HS-27A (cell line): ENCODE data around the gene RHOD.

Experiments
- DNase-seq: peaks from one replicate; pipeline ENCODE4 v3.0.0-alpha.2; 2012; ENCODE audit warnings: low read depth, missing footprints

Gene RHOD

DNA sequence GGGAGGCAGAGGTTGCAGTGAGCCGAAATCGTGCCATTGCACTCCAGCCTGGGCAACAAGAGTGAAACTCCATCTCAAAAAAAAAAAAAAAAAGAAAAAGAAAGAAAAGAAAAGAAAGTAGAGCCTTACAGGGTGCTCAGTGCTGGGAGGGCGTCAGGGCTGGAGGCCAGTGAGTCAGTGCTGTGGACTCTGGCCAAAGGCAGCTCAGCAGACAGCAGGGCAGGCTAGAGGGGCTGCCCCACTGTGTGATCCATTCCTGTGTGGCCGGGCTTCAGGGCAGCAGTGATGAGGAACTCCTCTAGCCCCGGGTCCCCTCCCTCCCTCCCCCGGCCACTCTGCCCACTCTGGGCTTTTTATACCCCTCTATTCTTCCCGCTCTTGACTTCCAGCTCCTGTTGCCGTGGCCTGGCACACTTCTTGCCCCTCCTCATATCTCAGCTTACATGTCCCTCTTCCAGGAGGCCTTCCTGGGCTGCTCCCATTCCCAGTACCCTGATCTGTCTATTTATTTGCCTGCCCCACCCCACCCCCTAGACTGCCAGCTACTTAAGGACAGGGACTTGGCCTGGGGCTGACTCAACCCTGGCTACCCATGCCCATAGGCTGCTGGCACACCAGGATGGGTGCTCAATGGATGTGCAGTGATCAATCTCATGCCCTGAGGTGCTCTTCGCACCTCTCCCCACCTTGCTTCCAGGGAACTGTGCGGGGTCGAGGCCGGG lies 23.7 kb upstream of the RHOD start:
- DNase-seq, result peak; percentile 68

DNA sequence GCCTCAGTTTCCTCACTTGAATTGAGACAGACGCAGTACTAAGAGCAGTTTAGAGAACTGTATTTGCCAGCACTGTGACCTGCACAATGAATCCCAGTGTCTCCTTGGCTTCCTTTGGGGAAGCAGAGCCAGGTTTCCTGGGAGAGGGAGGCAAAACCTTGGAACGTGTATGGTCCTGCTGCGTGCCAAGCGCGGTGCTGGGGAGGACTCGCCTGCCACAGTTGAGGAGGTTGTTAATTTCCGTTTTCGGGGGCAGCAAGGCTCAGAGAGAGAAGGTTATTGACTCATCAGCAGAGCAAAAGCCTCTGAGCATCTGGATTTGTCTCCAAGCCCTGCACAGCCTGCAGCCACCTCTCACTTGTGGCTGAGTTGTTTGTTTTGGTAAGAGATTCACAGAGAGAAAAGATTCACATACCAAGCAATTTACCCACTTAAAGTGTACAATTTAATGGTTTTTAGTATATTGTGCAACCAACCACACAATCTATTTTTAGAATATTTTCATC lies 22.9 kb upstream of the RHOD start:
- DNase-seq, result no peak

DNA sequence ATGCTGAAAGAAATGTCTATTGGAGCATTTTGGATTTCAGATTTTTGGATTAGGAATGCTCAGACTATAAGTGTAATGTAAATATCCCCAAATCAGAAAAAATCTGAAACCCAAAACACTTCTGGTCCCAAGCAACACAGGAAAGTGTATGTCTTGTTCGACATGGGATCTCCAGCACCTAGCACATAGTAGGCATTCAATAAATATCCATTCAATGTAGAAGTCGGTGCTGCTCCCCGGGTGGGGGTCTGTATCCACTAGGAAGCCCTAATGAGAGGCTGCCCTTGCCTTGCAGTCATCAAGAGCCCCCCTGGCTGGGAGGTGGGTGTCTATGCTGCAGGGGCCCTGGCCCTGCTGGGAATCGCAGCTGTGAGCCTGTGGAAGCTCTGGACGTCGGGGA lies 22.3 kb upstream of the RHOD start:
- DNase-seq, result no peak

DNA sequence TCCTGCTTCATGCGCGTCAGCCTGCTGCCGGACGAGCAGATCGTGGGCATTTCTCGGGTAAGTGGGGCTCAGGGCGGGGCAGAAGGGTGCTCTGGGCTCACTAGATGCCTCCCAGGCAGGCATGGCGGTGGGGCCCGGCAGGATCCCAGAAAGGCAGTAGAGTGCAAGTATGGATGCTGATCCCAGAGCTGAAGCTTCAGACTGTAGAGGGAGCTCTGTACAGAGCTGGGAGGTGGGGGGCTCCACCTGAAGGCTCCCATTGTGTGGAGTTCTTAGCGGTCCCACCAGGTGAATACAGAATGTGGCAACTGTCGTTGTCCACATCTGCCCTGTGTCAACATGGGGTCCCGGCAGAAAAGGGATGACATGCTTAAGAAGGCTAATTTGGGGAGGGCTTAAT lies 16.5 kb upstream of the RHOD start:
- DNase-seq, result no peak

DNA sequence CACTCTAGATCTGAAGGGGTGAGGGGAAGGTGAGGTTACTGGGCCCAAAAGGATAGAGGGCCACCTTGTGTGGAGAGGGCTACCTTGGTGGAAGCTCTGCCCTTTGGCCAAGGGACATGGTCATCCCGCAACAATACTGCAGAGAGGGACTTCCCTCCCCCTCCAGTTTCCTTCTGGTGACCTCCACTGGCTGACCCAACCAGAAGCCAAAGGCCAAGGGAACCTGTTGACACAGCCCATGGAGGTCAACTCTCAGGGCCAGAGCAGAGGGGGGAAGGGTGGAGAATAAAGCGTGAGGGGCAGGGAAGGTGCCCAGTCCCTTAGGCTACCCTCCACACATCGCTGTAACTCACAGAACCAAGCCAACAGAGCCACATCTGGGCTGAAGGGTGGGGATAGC lies 15.0 kb upstream of the RHOD start:
- no peak for DNase-seq

DNA sequence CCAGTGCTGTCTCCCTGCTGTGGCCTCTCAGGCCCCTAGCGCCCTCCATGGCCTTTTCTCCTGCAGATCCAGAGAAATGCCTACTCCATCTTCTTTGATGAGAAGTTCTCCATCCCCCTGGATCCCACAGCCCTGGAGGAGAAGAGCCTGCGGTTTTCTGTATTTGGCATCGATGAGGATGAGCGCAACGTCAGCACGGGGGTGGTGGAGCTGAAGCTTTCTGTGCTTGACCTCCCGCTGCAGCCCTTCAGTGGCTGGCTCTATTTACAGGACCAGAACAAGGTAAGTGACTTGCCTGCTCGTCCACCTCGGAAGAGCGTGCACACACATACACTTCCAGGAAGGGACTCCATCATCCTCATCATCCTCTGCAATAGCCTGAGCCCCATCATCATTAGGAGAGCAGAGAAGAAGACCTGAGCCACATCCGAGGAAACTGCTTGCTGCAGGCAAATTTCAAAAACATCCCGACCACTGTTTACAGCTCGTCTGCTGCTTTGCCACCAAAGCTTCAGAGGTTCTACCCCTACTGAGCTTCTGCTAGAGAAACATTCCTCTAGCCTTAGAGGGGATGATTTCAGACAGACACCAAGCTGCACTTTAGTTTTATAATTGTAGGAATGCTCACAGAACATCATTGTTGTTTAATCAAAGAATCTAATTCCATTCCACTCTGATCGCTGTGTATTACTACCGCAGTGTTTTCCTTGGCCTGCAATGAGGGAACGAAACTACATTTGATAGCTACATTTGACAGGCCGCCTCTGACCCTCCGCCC lies 12.9 kb upstream of the RHOD start:
- DNase-seq, result no peak

DNA sequence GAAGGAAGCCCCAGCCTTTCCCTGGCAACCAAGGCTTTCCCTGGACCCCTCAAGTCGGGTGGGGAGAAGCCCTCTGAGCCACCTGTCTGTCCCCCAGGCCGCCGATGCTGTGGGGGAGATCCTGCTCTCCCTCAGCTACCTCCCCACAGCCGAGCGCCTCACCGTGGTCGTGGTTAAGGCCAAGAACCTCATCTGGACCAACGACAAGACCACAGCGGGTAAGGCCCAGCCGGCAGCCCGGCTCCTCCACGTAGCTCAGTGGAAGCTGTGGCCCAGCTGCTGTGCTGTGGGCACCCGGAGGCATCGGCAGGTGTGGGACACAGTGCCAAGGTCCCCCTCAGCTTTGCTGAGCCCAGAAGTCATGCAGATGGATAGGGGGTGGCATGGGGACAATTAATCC lies 12.2 kb upstream of the RHOD start:
- no peak for DNase-seq

DNA sequence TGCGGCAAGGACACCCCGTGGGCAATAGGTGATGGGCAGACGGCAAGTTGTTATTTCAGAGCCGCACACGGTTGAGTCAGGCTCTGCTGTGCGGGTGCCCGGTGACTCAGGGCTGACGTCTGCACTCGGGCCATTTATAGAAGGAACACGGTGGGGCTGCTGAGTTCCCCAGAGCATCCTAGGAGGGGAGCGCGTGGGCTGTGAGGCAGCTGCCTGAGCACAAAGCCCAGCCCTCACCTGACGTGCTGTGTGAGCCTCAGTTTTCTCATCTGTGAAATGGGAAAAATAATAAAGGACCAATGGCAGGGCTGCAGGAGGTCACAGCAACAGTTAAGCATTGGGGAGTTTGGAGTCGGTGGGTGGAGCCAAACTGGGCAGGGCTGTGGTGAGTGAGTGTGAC lies 11.3 kb upstream of the RHOD start:
- no peak for DNase-seq

DNA sequence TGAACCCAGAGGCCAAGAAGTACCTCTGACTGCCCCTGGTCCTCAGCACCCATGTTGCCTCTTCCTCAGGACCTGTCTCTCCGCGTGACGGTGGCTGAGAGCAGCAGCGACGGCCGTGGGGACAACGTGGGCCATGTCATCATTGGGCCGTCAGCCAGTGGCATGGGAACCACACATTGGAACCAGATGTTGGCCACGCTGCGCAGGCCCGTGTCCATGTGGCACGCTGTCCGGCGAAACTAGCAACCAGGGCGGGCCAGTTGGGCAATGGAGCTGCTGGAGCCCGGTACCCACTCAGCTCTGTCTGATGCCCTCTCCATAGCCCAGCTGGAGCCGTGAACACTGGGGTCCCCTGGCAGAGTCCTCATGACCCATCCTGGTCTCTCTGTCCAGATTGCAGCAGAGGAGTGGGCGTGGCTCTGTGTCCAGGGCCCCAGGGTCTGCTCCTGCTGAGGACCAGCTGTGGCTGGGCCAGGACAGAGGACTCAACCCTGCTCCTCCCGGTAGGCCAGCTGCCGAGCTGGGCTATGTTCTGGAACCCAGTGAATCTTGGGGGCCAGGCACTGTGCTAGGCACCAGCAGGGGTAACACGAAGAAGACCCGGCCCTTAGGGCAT lies 8.0 kb upstream of the RHOD start:
- no peak for DNase-seq

DNA sequence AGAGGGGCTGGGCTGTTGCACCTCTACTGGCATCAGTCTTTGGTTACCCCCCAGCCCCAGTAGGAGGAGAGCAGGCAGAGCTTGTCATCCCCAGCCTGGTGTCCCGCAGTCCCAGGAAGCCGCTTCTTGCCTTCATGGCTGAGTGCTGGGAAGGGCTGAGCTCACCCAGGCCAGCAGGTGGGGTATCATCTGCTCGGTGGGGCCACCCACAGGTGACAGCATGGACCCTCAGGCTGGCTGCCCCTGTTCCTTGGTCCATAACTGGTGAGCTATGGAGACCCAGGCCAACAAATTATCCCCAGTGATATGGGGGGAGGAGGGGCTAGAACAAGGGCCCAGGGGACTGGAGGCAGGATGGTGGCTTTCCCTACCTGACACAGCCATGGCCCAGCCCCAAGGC lies 6.5 kb upstream of the RHOD start:
- DNase-seq, result no peak

DNA sequence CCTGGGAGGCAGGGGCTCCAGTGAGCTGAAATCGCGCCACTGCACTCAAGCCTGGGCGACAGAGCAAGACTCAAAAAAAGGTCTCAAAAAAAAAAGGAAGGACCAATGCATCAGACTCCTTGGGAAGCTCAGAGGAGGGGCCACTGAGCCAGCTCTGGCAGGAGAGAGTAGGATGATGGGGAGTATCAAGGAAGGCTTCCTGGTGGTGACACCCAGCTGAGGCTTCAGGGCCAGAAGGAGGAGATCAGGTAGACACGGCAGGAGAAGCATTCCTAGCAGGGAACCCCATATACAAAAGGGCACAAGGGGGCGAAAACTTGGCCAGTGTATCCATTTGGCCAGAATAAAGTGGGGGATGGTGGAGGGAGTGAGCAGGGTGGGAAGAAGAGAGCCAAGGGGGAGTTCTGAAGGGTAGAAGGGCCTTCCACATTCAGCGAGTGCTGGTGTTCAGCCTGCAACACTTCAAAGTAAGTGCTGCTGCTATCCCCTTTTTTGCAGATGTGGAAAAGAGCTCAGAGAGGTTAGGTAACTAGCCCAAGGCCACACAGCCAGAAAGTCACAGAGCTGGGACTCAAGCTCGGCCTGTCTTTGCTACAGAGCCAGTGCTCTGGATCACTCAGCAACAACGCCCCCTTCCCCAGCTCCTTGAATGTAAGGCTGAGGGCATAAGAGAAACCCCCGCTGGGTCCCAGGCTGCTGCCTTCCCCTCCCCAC lies 5.3 kb upstream of the RHOD start:
- no peak for DNase-seq

DNA sequence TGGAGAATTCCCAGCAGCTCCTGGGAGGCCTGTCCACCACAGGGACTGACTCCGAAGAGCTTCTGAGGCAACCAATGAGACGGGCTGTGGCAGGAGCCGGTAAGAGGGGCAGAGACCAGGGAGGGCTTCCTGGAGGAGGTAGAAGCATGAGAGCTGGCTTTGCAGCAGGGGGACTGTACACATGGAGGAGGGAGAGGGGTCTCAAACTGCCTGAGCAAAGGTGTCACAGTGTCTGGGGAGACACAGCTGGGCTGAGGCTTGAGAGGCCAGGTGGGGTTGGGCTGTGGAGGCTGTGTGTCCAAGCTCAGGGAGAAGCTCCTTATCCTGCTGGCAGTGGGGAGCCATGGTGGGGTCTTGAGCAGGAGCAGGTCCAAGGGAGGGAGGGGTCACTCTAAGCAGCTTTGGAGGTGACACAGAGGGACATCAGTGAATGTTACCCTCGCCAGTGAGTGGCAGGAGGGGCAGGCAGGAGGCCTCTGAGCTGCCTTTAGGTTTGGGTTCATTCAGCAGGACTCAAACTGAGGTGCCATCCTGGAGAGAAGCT lies 4.6 kb upstream of the RHOD start:
- DNase-seq, result no peak

DNA sequence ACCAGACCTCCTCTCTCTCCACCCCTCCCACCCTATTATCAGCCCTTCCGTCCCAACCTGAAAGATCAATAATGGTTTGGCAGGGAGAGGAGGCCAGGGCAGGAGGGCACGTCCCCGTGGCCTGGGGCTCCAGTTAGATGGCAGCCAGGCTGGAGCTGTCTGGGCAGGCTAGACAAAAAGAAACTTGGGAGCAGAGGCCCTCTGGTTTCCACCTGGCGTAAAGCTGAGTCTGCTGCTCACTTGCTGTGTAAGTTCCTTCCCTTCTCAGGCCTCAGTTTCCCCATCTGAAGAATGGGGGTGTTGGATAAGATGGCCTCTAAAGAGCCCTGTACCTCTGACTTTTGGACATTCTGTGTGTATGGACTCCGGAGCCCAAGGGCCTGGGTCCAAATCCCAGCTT lies 3.8 kb upstream of the RHOD start:
- no peak for DNase-seq

DNA sequence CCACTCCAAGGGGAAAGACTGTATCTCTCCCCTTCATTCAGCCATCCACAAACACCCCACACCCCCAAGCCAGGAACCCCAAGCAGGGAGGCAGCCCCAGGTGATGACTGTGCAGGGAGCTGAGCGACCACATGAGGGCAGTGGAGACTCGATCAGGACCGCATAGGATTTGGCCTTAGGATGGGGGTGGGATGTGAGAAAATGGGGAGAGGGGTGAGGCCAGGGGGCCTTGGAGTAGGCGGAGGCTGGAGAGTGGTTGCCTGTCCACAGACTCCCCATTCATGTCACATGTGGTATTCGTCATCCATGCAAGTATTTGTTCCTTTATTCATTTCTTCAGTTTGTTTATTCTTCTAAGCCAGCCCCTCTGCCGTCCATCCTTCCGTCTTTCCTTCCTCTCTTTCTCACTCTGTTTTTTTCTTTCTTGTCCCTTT lies 2.7 kb upstream of the RHOD start:
- no peak for DNase-seq

DNA sequence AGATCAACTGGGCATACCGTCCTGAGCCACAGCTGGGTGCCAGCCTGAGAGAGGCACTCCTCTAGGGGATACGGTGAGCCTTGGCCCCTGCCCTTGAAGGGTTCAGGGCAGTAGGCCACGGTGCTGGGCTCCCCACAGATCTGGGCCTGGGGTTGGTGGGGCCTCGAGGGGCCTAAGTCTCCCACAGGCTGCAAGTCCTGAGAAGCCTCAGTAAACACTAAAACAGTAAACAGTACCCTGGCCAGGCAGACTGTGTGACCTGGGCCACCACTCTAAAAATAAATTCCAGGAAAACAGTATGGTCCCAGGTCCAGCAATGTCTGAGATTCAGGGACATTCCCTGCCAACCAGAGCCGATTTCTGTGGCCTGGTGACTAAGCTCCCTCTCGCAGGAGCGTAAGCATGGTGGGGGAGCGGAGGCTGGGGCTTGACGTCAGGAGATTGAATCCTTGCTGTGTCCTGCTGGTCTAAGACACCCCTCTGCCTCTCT lies 2.3 kb upstream of the RHOD start:
- DNase-seq, result no peak

DNA sequence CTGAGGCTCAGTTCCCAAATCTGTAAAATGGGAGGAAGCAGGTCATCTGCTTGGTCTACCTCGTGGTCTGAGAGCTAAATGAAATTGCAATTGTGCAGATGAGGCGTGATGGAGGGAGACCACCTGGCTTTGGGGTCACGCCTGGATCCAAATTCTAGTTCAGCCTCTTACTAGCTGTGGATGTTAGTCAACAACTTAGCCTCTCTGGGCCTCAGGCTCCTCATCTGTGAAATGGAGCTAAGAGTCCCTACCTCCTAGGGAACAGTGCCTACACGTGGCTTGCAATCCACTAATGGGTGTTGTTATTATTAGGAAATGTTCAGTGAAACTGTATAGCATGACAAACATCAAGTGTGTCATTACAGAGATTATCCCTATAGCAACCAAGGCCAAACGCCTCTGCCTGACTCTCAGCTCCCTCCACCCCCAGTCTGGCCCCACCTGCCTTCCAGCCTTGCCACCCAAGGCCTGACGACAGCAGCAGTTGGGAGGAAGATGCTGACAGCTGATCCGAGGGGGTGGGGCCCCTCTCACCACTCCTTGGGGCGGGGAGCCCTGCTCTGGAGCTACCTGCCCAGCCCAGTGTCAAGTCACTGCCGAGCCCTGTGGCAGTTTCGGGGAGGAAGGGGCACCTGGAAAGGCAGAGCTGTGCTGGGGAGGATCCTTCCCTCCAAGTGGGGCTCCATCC lies 1.7 kb upstream of the RHOD start:
- DNase-seq, result no peak

DNA sequence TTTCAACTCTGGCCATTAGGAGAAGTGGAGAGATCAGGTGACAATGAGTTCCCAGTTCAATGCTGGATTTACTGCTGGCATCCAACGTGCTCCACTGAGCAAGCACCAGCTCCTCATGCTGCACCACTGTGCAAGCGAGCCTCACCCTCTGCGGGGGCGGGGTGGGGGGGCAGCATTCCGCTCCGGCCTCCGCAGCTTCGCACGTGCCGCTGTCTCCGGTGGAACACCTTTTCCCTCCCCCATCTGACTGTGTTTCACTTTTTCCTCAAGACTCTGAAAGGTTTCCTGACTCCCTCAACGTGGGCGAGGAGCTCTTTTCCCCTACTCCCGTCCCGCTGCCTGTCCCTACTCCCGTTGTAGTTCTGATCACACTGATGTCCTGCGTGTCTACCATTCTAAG lies 835 bp upstream of the RHOD start:
- DNase-seq, result no peak

DNA sequence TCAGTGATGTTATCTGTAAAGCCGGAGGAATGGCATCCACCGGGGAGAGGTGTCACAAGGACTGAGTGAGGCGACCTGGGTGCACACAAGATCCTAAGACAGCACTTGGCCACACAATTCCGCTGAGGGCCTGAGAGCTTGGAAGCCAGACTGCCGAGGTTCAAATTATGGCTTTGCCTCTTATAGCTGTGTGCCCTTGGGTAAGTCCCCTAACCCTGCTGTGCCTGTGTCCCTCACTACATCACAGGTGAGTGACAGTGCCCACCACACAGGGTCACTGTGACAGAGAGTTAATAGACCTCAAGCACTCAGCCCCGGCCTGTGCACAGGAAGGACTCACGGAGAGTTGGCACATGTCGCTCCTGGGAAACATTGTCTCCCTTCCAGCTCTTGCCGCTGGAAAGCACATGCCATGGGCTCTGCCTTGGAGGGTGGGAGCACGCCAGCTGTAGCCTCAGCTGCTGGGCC lies 592 bp downstream of the RHOD start:
- DNase-seq, result no peak

DNA sequence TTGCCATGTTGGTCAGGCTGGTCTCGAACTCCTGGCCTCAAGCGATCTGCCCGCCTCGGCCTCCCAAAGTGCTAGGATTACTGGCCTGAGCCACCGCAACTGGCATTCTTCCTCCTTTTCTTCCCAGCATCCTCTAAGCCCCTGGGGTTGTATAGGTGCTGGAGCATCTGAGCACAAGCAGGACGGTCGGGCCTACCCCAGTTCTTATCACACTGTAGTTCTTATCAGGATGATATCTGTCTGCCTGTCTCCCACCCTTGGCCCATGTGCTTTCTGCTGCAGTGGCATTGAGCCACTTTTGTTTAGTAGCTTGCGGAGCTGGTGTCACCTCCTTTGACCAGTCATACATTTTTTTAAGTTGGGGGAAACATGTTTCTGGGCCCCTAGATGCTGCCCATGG lies 1.9 kb downstream of the RHOD start:
- no peak for DNase-seq

DNA sequence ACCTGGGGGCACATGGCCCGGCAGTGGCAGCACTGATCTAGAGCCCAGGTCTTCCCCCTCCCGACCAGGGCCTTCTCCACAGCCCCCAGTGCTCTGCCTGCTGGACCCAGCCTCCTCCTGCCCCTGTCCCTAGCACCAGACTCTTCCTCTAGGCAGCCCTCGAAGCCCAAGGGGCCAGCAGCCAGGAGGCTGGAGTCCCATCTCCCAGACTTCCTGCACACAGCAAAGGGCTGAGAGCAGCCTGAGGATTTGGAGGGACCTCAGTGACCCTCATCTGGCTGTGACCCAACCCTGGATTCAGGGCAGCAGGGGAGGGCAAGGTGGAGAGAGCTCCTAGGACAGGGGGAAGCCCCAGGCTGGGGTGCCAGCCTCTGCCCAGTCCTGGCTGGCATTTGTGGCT lies 3.0 kb downstream of the RHOD start:
- no peak for DNase-seq

DNA sequence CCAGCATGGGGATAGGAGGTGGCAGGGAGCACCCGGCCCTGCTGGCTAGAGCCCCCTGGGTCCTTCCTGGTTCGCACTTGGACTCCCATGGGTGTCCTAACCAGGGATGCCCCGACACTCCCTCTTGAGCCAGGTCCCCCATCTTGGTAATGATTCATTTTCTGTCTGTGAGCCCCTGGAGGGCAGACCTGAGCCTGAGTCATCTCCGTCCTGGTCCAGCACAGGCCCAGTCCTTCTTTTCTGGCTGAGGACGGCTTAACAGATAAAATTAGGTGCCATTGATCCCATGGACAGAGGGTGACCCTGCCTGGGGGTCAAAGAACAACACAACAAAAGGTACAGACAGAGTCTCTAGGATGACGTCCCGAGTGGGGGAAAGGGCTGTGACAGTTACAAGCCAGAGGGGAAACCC lies 3.5 kb downstream of the RHOD start:
- DNase-seq, result no peak
